Epithelial cell of proximal tubule (primary cell): ENCODE results near the gene PPP1R16B. TPM values are rescaled to one million over a fixed set of nuclear protein-coding genes. Genes with fewer than 3 reads are reported as not detected.

ENCODE experiments used
- DNase-seq: peaks from one replicate; pipeline ENCODE4 v3.0.0-alpha.2; 2011; ENCODE audit warnings: low read depth
- H3K4me3 ChIP-seq: 2 replicates; pipeline ENCODE4 v1.5.1; 2011; ENCODE audit warnings: low read depth, mild to moderate bottlenecking, low read length
- total RNA-seq: library from RNA; depleted of rRNA; stranded (reverse); fragments of >200 nt; gene quantifications from 2 replicates; pipeline ENCODE4 v1.2.3, GENCODE V29; 2015
- TF ChIP-seq, protein P1 (sequence below): conservative IDR thresholded peaks from 2 replicates; pipeline ENCODE4 v1.5.1; 2012; ENCODE audit warnings: low read depth, mild to moderate bottlenecking, low read length

Gene PPP1R16B
- total RNA-seq, 1 donor from 2014 or later, result not detected

DNA sequence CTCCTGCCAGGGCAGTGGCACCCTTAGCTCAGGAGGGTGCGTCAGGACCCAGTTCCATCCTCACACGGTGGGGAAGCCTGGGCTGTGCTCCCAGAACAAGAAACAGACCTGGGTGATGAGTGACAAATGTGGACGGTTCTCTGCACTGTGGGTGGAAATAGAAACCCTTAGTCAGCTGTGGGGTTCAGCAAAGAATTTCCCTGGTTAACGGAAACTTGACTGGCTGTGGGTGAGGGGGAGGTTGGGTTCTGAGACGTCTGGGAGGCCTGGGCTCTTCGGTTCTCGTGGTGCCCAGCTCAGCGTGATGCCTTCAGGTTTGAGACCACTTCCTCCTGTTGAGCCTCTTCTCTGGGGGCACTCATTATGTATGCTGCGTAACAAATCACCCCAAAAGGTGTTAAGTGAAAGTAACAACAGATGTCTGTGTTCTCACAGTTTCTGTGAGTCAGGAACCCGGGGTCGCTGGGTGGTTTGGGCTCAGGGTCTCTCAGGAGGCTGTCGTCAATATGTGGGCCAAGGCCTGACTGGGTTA, 67.6 kb downstream of the PPP1R16B start:
- no peak for DNase-seq
- TF ChIP-seq, protein P1, sequence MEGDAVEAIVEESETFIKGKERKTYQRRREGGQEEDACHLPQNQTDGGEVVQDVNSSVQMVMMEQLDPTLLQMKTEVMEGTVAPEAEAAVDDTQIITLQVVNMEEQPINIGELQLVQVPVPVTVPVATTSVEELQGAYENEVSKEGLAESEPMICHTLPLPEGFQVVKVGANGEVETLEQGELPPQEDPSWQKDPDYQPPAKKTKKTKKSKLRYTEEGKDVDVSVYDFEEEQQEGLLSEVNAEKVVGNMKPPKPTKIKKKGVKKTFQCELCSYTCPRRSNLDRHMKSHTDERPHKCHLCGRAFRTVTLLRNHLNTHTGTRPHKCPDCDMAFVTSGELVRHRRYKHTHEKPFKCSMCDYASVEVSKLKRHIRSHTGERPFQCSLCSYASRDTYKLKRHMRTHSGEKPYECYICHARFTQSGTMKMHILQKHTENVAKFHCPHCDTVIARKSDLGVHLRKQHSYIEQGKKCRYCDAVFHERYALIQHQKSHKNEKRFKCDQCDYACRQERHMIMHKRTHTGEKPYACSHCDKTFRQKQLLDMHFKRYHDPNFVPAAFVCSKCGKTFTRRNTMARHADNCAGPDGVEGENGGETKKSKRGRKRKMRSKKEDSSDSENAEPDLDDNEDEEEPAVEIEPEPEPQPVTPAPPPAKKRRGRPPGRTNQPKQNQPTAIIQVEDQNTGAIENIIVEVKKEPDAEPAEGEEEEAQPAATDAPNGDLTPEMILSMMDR, result no peak
- no peak overlapping the region for H3K4me3 ChIP-seq

DNA sequence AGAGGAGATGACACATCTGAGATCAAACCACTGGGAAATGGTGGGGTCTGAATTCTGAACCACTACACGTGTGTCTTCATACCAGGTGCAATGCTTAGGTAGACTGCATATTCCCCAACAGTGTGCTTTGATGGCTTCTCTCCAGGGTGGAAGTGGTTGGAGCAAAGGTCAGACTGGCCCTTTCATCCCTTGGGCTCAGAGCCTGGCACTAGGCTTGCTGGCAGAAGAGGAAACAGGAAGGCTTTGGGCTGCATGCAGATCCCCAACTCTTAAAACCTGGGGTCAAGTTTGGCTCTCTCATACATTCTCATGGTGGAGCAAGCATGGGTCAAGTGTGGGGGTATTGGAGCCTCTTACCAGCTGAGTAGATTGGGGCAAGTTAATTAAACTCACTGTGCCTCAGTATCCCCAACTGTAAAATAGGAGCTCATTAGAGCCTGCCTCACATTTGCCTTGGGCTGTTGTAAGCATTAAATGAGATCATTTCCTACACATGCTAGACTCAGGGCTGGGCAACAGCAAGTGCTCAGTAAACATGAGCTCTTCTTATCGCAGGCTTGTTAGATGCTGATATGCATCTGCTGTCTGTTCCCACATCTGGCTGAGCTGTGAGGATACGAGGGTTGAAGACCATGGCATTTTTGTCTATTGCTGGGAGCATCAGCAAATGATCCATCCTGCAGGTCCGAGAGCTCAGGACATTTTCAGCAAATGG, 69.1 kb downstream of the PPP1R16B start:
- no peak for DNase-seq
- TF ChIP-seq, protein P1, result no peak
- H3K4me3 ChIP-seq, result no peak overlapping the region

DNA sequence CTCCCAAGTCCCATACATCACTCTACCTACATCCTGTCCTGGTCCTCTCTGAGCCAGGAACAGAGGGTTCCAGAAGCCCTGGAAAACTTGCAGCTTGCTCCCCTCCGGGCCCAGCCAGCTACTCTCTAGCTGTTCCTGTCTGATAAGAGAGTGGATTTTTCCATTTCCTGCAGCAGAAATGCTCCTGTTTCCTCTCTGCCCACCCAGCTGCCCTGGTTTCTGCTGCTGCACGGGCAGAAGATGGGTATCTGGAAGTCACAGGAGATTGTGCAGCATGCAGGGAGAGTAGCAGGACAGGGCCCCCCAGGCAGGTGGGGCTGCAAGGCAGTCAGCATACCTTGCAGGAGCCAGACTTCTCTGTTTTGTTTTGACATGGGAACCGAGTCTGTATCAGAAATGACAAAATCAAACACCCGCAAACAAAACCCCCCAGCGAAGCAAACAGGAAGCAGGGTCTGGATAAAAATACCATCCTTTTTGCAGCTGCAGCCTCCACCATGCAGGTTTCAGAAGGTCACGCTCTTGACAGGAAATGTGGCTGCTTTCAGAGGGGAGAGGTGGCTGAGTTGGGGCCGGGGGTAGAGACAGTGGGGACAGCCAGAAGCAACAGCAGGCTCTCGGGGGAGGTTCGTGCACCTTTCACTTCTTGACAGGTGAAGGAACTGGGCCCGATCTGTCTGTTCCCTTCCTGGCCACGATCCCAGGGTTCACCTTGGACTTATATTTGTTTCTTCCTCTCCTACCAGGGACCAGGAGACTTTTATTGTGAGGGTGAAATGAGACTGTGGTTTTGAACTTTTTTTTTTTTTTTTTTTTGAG, 69.9 kb downstream of the PPP1R16B start:
- DNase-seq, result no peak
- no peak overlapping the region for H3K4me3 ChIP-seq
- TF ChIP-seq, protein P1, result no peak

DNA sequence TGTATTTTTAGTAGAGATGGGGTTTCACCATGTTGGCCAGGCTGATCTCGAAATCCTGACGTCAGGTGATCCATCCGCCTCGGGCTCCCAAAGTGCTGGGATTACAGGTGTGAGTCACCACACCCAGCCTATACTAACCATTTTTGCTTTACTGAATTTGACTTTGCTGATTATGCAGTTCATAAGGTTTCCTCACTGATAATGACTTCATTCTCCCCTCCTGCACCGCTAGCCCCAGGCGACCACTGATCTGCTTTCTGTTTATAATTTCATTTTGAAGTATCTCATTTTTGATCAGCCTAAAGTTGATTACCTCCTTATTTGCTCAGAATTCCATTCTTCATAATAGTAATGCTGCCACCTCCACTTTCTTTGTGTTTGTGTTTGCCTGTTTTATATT, 72.0 kb downstream of the PPP1R16B start:
- DNase-seq, result no peak
- no peak overlapping the region for H3K4me3 ChIP-seq
- TF ChIP-seq, protein P1, result no peak

DNA sequence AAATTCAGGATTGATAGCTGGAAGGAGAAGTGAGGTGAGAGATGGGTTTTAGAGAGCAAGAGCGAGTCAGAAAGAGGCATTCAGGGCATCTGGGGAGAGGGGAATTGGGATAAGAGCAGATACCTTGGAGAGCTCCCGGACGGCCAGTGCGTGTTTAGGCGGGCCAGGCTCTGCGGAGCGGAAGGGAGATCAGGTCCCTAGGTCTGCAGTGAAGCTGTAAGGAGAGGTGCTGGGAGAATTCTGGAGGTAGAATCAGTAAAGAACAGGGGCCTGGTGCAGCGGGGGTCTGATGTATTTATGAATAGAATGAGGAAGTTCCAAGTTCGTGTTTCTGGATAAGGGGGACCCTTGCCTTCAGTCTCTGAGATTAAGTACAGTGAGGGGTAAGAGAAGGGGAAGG, 73.4 kb downstream of the PPP1R16B start:
- no peak for DNase-seq
- no peak overlapping the region for H3K4me3 ChIP-seq
- TF ChIP-seq, protein P1, result no peak

DNA sequence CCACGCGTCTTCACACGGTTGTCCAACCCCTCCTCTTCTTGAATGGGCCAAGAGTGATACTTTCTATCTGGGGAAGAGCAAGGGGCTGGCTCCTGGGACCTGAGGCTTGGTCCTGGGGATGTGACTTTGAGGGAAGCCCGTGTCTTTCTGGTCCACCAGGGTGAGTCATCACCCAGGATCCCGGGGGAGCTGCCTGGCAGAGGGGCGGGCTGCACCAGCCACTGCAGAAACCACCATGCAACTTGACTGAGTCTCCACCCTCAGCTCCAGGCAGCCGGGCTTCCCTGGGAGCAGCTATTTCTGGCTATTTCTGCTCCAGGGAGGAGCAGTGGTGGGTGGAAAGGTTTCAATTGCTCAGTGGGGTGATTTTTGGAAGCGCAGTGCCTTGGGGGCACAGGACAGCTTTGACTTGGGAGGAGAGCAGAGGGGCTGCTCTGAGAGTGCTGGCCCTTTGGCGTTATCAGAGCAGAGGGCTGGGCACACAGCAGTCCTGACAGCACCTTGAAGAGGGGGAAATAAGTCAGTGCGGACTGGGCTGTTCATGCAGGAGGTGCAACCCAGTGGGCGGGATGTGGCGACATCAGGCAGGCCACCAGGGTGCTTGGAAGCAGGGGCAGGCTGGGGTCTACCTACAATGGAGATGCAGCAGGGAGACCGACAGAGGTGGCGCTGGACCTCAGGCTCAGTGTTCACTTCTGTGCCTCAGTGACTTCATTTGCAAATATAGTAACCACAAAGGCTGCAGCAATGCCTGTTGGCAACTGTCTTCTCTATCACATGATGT, 75.6 kb downstream of the PPP1R16B start:
- no peak overlapping the region for H3K4me3 ChIP-seq
- no peak for DNase-seq
- TF ChIP-seq, protein P1, result no peak
